RPMI7951 (cell line): ENCODE measurements around the gene TMSB4X. TPM values are rescaled to one million over a fixed set of nuclear protein-coding genes. Genes with fewer than 3 reads are reported as not detected.
"Not testable (repeated sequence)": the region's sequence is repeated elsewhere in the genome, so short reads cannot be mapped to it uniquely, and the experiment has no call there.

Experiments
- DNase-seq: peaks from one replicate; pipeline ENCODE4 v3.0.0-alpha.2; 2012; ENCODE audit warnings: low read depth
- total RNA-seq: library from RNA; depleted of rRNA; stranded (reverse); fragments of >200 nt; shearing (Covaris generic); gene quantifications from 2 replicates; pipeline ENCODE4 v1.2.3, GENCODE V29; 2014

The TMSB4X gene
- total RNA-seq, 1 experiment from 2014 or later: 3,554 TPM

DNA sequence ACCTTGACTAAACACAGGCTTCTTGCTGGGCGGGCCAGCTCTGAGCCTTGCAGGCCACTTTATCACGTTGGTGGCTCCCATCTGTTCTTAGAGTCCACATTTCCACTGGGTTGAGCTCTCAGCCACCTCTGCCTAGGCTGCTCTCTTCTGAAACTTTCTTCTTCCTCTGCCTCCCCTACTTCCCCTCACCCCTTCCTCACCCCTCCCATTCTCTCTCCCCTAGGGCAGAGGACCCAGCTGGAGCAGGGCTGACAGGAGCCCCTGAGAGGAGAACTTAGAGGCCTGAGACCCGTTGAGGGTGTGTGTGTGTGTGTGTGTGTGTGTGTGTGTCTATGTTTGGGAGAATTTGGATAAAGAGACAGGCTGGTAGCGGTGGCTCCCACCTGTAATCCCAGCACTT lies 19.9 kb upstream of the TMSB4X start:
- no peak for DNase-seq

DNA sequence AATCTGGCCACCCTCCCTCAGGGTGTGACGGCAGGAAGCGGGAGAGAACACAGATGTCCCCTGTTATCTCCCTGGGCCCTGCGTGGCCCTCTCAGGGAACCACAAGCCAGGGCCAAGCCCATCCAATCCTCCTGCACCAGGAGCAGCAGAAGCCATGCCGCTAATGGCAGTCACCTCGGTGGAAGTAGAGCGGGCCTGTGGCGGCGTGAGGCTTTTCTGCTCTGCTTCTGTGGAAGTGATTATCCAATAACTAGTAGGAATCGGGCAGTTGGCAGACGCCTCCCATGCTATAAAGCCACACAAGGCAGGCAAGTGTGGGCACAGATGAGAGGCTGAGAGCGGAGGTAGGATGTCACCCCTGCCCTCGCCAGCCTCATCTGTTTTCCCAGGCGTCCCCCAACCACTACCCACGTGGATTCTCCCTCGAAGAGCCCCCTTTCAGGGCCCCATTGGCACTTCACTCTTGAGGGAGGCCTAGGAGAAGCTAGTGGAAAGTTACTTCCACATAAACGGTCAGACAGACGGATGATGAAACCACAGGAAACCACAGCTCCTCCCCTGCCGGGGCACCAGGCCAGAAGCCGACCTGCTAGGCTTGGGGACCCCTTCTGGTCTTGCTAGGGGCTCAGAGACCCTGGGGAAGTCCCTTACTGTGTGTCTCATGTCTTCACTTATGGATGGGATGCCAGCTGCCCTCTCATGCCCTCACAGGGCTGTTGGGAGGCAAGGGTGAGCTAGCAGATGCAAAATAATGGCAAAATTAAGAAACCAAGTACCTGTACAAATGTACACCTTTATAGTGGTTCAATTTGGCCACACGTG lies 18.8 kb upstream of the TMSB4X start:
- DNase-seq: peak; percentile 93

DNA sequence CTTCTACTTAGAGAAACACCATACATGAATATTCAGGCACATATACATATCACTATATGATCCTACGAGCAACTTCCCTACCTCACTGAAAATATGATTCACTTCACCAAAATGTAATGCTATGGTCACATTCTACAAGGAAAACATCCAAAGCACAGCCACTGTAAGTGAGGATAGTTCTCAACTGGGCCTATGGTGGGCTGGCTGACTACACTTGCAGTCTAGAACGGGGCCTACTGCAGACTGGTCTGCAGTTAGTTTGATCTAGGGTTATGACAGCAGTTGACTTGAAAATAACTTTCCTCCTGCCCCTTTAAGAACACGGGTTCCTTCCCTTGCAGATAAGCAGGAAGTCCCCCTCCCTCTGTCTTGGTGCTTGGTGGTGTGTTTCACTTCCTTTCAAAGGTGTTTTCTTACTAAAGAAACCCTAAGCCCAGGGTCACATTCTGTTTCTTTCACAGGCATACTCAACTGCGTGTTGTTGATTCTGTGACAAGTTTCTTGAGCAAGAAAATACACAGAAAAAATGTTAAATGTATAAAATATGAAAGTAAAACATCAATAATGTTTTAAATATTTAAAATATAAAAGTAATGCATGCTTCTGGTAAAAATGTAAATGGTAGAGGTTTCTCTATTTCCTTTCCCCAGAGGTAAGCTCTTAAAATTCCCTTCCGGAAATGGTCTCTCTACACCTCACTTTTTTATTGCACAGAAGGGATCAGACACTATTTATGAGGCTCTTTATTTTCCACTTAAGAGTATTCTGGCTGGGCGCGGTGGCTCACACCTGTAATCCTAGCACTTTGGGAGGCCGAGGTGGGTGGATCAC lies 18.0 kb upstream of the TMSB4X start:
- DNase-seq: peak; percentile 74

DNA sequence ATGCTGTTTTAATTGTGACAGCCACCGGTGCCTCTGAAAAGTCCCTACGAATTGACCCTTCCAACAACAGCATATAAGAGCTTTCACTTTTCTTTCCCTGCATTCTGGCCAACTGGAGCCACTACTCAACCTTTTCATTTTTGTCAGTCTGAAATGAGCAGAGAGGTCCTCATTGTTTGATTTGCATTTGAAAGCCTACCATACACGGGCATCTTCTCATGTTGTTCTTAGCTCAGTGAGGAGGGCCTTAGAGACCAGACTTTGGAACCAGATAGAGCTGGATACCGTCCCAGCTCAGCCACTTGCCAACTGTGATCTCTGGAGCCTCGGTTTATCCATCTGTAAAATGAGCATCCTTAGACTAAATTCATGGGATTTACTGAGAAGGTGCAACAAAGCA lies 16.9 kb upstream of the TMSB4X start:
- DNase-seq: no peak

DNA sequence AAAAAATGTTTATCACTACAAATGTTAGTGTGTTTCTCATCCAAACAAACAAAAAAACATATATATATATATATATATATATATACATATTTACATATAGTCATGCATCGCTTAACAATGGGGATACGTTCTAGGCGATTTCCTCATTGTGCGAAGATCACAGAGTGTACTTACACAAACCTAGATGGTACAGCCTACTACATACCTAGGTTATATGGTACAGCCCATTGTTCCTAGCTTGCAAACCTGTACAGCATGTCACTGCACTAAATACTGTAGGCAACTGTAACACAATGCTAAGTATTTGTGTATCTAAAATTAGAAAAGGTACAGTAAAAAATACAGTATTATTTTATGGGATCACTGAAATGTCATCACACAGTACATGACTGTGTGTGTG lies 16.4 kb upstream of the TMSB4X start:
- DNase-seq: no peak

DNA sequence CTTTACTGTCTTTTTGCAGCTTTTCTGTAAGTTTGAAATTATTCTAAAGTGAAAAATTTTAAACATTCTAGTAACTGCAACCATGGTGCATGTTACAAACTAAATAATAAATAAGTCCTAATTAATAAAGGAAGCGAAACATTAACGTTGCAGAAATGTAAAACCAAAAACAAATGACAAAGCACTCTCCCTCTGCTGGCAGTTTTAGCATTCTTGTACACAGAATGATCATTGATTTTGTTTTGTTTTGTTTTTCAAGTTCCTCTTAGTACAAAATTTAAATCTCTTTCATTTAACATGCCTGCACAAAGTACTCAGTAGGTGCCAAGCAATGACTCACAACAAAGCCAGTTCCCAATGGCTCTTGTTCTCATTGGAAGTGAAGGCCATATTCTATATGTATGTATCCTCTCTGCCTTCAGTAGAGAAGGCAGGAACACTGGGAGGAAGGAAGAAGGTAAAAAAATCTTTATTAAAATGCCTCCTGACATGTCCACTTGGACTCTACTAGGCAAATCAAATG lies 13.7 kb upstream of the TMSB4X start:
- DNase-seq: no peak

DNA sequence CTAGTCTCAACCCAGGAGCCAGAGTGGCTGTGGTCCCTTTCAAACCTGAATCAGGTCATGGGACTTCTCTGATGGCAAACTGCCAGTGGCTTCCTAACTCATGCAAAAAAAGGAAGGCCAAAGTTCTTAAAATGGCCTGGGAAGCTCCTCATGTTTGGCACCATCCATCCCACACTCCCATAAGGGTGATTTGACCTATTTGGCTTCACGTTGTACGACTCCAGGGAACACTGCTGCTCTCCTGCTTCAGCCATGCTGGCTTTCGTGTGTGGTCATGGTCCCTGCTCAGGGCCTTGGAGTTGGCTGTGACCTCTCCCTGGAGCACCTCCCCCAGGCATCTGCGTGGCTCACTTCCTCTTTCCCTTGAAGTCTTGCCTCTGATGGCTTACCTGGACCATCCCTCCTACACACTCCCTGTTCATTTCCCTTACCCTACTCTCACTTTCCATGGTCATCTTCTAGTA lies 12.8 kb upstream of the TMSB4X start:
- no peak for DNase-seq

DNA sequence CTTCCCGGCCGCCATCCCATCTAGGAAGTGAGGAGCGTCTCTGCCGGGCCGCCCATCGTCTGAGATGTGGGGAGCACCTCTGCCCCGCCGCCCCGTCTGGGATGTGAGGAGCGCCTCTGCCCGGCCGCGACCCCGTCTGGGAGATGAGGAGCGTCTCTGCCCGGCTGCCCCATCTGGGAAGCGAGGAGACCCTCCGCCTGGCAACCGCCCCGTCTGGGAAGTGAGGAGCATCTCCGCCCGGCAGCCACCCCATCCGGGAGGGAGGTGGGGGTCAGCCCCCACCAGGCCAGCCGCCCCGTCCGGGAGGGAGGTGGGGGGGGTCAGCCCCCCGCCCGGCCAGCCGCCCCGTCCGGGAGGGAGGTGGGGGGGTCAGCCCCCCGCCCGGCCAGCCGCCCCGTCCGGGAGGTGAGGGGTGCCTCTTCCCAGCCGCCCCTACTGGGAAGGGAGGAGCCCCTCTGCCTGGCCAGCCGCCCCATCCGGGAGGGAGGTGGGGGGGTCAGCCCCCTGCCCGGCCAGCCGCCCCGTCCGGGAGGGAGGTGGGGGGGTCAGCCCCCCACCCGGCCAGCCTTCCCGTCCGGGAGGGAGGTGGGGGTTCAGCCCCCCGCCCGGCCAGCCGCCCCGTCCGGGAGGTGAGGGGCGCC lies 11.6 kb upstream of the TMSB4X start:
- not testable (repeated sequence) for DNase-seq

DNA sequence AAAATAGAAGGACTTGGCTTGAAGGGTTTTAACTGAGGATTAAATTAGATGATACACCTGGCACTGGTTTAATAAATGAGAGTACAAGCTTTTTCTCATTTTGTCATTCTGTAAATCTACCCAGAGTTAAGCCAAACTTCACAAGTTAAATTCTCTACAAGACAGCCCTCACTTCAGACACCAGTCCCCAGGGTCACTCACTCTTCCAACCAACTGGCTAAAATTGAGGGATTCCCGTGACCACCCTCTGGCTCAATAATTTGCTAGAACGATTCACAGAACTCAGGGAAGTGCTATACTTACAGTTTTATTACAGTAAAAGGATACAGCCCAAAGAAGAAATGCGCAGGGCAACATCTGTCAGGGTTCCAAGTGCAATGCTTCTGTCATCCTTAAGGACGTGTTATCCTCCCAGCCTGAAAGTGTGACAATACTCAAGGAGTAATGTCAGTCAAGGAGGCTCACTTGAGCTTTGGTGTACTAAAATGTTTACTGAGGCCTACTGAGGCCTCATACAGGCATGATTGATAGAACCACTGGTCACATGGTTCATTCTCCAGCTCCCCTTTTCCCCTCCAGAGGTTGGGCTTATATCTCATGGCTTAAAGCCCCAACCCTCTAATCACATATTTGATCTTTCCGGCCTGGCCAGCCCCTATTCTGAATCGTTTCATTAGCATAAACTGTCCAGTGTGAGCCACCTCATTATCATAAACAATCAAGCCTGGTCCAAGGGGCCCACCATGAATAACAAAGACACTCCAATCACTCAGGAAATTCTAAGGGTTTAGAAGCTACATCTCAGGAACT lies 9.6 kb upstream of the TMSB4X start:
- no peak for DNase-seq

DNA sequence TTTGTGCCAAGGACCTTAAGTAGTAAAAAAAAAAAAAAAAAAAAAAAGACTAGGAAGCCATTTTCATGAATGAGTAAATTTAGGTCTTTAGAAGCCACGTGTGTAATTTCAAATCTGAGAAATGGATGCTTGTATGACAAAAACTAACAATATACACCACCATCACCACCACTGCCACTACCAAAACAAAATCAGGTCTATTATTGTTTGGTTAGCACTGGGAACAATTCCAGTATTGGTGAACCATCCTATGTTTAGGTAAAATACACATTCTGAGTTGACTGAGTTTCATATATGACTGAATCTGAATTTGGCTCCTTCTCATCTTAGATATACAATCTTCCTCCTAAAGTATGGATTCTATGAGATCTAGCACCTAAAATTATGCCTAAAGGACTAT lies 8.8 kb upstream of the TMSB4X start:
- DNase-seq: no peak

DNA sequence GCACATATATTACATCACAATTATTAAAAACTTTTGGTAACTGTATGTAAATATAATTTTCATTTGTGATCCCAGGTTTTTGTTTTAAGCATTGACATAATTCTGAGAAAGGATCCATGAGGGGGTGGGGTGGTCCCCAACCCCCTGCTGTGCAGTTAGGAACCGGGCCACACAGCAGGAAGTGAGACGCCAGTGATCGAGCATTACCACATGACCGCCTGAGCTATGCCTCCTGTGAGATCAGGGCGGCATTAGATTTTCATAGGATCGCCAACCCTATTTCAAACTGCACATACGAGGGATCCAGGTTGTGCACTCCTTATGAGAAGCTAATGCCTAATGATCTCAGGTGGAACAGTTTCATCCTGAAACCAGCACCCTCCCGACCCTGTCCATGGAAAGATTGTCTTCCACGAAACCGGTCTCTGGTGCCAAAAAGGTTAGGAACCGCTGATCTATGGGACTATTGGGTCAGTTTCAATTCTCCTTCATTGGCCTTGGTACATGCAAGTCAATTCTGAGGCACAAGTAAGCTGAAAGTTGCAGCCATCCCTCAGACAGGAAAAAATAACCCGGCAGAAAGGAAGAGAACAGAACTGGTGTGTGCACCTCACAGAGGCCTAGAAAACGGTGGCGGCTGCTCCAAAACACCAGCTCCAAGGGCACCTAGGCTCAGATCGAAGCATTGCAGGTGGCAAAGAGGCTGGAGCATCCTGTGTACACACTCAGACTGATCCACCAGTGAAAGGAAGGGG lies 7.0 kb upstream of the TMSB4X start:
- no peak for DNase-seq

DNA sequence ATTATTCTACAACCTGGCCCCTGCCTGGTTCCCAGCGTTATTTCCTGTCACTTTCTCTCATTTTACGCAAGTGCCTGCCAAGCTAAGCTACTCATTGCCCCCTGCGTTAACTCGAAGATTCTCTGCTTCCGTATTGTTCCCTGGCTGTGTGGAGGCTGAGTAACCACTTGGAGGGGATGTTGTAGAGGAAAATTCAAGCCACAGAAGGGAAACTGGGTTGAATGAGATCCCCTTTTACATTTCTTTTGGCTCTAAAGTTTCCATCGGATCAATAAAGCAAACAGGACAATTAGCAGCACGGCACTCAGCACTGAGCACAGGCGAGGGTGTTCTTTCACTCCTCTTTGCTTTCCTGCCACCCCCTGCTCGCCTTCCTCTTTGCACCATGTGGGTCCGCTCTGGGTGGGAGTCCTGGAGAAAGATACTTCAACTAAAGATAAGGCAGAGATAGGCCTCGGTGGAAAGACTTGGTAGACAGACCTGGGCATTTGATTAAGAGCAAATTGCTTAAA lies 4.2 kb upstream of the TMSB4X start:
- DNase-seq: peak; percentile 60

DNA sequence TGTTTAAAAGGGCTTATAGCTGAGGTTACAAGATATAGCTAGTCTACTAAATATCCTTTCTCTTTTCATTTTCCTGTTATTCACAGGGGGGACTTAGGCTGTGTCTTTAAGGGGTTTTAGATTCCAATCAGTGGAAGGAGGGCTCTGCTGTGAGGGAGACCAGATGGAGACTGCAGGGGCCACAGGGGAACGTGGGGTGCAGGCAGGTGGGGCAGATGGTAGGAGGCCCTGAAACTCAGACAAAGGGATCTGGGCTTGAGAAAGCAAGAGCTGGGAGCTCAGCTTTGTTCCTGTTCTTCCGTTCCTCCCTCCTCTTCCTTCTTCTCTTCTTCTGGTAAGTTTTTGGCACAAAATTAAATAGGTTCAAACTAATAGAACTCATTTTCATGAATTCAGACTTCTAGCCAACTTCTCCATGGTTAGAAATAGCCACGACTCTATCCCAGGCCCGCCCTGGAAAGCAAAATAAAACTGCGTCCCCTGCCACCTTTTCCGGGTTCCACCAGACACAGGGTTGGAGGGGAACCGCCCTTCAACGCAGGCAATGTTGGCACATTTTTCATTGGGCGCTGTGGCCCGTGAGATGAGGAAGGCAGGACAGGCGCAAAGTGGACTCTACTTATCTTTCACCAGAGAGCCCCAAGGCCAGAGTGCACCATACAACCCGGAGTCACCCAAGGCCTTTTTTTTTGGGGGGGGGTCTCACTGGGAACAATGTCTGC lies 3.5 kb upstream of the TMSB4X start:
- no peak for DNase-seq

DNA sequence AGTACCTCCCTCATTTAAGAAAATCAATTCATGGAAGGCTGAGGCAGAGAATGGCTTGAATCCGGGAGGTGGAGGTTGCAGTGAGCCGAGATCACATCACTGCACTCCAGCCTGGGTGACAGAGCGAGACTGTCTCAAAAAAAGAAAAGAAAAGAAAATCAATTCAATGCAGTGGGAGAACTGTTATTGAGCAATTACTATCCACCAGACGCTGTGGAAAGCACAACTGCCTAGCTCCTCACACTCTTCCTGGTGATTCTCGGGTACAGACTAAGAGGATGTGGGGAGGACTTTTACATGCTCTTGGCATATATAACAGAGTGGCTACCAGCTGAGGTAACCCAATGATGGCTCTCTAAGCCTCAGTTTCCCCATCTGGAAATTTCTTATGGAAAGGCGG lies 2.7 kb upstream of the TMSB4X start:
- no peak for DNase-seq

DNA sequence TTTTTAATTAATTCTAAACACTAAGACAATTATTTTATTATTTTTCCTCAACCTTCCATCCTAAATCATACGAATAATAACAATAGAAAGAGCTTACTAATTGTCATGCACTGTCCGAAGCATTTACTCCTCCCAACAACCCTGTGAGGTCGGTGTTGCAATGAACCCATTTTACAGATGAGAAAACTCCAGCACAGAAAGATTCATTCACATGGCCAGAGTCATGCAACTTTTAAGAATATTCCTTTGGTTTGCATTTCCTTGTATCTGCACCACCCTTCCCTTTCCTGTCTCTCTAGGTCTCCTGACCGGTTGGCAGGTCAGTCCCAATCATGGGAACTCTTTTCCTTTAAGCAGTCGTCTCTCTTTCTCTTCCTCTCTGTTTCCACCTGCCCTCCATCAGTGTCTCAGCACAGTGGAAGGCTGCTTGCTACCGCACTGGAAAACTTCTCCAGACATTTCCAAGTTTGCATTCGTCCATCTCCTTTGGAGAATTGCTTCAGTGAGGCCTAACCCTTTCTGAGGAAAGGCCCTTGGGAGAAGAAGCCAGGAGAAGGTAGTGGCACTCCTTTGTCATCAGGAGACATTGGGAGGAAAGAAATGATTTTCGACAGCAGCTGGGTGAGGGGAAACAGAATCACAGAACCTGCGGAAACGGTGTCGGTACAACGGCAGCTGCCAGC lies 1.9 kb upstream of the TMSB4X start:
- DNase-seq: no peak

DNA sequence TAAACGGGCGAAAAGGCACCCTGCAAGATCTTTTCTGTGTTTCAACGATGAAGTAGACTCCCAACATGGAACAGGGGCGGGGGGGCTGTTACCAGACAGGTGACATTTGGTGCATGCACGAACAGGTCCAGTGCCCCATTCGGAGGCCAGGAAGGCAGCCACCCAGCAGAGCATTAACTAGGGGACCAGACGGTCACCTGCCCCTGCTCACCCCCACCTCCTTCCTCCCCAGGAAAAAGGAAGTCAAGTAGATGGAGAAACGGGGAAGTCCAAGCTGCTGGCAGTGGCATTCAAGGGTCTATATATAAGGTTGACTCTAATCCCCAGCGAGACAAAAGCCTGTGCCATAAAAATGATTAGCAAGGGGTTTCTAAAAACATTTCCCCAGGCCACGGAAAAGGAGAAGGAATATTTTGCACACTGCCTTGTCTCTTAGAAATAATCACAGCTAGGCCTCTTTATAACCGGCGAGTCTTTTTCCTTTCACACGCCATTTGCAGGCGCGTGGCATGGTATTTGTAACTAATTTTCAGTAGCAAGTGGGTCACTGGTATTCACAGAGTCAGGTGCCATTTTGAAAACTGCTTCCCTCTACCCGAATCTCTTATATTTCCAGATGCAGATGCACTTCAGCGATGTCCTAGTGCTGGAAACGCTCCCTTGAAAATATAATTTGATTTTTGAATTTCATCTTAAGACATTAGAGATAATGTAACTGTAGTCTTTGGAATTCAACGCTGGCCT lies 1.2 kb upstream of the TMSB4X start:
- no peak for DNase-seq

DNA sequence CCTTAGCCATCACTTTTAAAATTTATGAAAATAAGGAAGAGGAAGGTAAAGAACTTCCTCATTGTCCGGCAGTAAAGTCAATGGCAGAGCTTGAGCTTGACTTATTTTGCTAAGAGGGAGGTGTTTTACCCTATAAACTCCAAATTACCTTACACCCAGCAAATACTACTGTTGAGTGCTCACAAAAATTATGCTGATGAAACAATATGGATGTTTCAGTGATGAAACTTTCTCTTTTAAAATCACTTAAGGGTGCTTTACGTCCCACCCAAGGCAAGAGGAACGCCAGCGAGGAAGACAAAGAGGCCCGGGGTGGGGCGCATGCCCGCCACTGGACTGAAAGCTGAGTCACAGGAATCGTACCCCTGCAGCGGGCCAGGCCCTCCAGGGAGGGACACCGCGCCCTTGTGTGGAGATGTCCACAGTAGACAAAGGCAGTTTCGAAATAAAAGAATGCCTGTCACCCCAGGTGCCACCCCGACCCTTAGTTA lies 560 bp upstream of the TMSB4X start:
- no peak for DNase-seq

DNA sequence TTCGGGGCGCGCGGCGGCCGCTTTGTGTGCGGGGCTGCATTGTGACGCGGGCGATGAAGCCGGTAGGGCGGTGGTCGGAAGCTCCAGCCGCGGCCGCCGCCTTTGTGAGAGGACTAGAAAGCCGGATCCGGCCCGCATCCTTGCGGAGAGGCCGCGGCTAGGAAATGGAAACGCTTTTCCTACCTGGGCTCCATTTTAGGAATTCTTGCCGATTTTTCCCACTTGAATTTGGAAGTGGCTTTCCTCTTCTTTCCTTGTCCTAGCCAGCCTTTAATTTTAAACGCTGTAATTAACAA lies 708 bp downstream of the TMSB4X start:
- DNase-seq: no peak
